NCI-H2171 treated with DMSO at 0.1 percent for 48 hours (cell line): ENCODE measurements around the gene EGFLAM.

Experiments
- DNase-seq: peaks from one replicate; lab custom pipeline; 2025; lab: John Stamatoyannopoulos, UW

The EGFLAM gene

GRCh38 chr5:38265546-38266179, 7.3 kb downstream of the EGFLAM start:
- DNase-seq = peak; percentile 64

DNA sequence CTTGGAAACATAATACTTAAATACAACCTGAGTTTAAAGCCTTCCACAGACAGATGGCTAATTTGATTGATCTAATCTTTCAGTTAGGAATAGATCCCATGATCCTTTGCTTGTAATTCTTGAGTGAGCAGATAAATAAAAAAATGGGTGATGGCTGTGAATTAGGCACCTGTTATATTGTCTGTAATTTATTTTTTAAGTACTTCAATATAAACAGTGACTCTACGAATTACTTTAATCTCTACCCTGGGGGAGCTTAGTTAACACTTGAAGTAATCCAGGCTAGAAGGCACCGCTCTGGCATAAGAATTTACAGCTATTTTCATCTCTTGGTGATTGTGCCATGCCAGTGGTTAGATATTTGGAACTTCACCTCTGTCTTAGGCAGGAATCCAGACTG, 9.0 kb downstream of the EGFLAM start:
- peak; percentile 99 for DNase-seq

- no peak for DNase-seq
Measured at GRCh38 chr5:38273626-38274025, 15.3 kb downstream of the EGFLAM start.

DNA sequence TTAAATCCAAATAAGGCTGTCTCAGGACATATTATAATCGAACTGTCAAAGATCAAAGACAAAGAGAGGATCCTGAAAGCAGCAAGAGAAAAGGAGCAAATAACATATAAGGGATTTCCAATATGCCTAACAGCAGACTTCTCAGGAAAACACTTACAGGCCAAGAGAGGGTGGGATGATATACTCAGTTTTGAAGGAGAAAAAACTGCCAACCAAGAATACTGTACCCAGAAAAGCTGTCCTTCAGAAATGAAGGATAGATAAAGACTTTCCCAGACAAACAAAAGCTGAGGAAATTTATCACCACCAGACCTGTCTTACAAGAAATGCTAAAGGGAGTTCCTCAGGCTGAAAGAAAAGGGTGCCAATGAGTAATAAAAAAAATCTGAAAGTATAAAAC, 16.0 kb downstream of the EGFLAM start:
- DNase-seq = no peak

GRCh38 chr5:38284384-38284783, 26.0 kb downstream of the EGFLAM start:
- DNase-seq = no peak

DNA sequence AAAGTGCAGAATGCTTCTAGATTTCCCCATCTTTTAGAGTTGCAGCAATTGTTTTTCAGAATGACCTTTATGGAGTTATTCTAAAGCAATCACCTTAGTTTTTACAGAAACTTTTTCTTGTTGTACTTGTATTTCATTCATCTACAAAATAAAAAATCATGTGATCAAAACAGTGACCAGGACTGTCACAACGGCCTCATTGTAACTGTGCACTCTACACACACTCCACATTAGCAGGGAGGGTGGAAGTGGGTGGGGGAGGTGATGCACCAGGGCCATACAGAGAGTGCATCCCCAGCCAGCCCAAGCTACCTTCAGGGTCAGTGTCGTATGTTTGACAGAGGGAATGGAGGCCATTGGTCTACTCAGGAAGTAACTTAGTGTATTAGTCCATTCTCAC, 26.9 kb downstream of the EGFLAM start:
- DNase-seq = no peak

GRCh38 chr5:38286002-38286401, 27.6 kb downstream of the EGFLAM start:
- peak; percentile 23 for DNase-seq

GRCh38 chr5:38287124-38287523, 28.8 kb downstream of the EGFLAM start:
- DNase-seq = no peak

GRCh38 chr5:38289457-38289856, 31.1 kb downstream of the EGFLAM start:
- no peak for DNase-seq

DNA sequence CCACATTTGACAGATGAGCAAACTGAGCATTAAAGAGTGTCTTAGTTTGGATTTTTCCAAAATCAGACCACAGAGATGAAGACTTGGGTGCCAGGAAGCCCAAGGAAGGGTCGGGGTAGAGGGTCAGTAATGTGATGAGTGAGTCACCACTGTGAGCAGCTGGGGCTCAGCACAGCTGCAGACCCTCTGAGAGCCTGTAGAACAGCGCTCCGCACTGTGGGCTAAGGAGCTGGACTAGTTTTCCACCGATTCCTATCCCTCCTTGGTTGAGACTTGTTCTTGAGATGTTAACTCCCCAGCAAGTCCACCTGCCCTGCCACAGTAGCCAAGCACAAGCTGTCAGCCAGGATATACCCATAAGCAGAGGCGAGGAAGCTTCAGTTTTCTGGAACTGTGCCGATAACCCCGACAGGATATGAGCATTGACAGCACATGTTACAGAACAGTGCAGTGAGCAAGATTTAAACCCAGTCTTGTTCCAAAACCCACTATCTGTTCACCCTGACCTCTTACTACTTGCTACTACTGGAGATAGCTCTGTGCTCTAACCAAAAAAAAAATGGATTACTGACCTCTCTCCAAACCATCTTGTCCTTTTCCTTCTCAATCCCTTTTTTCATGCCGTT, 31.8 kb downstream of the EGFLAM start:
- DNase-seq = no peak

DNA sequence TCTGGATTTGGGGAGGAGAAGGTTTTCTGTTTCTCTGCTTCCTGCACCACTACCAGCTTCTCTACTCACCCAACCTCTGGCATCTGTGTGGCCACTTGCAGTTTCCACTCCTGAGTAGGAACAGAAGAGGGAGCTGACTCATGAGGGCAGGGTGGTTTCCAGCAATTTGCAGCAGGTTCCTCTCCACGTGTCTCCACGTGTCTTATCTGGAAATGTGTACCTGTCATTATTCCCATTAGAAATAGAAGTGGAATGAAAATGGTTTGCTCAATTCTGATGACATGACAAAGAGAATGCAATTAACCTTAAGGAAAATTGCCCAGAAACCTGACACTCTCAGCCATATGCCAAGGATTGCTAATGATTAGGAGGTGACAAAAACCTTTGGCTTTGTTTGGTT, 33.0 kb downstream of the EGFLAM start:
- peak; percentile 99 for DNase-seq

- DNase-seq = no peak
Measured at GRCh38 chr5:38292228-38292627, 33.9 kb downstream of the EGFLAM start.

- no peak for DNase-seq
Measured at GRCh38 chr5:38295751-38296150, 37.4 kb downstream of the EGFLAM start.

GRCh38 chr5:38297830-38298608, 39.7 kb downstream of the EGFLAM start:
- no peak for DNase-seq

DNA sequence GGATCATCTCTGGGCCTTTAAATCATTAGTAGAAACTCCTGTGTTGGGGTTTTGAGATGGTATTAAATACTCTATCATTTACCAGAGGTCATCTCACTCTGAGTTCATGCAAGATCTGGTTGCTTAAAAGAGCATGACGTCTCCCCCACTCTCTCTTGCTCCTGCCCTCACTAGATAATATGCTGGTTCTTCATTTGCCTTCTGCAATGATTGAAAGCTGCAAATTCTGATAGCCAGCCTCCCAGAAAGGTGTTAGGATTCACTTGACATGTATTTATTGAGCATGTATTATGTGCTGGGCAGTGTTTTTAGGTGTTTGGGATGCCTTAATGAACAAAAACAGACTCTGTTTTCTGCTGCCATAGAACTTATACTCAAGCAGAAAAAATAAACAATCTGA, 41.2 kb downstream of the EGFLAM start:
- no peak for DNase-seq

GRCh38 chr5:38305148-38305547, 46.8 kb downstream of the EGFLAM start:
- no peak for DNase-seq

DNA sequence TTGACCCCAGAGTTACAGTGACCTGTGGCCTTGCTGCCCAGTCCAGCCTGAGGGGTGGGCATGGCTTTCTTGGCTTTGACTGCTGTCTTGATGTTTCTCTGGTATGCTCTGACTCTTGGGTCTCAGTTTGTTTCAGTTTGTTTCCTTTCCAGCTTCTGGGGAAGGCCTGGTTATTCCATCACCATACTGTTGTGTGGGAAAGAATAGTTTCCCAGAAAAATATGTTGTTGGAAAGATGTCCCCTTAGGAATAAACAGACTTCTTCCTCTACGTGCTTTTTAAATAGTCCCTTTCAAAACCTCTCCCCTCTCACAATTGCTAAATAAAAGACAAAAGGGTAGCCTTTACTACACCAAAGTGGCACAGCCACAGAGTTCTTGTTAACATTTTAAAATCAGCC, 49.5 kb downstream of the EGFLAM start:
- DNase-seq = no peak

DNA sequence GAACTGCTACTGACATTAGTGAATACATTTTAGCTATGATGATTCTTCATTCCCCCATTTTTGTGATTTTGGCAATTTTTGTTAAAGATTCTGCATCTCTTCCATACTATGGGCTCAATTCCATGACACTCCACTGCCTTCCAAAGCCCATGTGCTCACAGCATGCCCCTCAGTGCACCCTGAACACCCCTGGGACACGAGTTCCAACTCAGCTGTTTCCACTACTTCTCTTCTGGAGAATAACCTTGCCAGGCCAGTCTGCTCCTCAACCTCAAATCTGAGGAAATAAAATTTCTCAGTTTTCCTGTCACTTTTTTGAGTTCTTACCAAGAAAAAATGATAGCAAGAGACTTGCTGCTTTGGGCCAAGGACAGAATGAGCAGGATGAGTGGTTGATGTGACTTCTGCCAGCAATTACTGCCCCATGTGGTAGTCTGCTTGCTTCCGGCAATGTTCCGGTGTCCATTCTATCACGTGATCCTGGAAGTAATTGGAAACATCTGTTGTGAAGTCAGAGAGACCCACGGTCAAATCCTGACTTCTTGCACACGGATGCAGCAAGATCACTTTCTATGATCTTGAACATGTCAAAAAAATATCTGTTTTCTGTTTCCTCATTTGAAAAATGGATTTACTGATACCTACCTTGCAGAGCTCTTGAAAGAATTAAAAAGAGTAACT, 58.3 kb downstream of the EGFLAM start:
- DNase-seq = no peak

- DNase-seq = peak; percentile 97
Measured at GRCh38 chr5:38317868-38318267, 59.5 kb downstream of the EGFLAM start.

DNA sequence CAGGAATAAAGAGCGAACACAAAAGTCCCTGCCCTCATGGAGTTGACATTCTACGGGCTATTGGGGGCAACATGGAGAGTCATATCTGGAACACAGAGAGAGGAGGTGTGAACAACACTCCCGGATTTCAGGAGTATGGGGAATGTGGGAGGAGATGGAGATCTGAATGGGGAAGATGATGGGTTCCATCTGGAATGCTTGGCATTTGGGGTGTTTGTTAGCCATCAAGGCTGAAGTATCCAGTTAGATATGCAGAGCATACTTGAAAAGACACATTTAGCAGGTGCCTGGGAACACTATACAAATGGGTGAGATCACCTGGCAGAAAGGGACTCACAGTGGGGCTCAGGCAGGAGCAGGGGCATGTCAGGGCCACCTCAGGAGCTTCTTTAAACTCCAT, 61.1 kb downstream of the EGFLAM start:
- no peak for DNase-seq

DNA sequence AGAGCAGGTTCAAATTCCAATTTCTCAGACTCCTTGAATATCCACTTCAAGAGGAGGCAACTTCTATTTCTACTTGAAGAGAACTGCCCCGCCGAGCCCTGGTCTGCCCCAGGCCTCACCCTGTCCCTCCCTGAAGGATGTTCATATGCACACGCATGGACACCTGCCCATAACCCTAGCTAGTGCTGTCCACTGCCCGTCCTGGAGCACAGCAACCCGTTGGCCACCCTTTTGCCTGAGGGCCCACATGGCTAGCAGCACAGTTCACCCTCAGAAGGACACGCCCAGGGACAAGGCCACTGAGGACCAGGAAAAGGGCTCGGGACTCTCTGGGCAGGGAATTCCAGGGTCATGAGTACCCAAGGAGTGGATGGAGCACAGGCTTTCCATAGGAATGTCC, 63.6 kb downstream of the EGFLAM start:
- DNase-seq = no peak

- no peak for DNase-seq
Measured at GRCh38 chr5:38323645-38324295, 65.4 kb downstream of the EGFLAM start.
